NCI-H1694 (cell line): ENCODE results near the gene PCBD2.
"Not testable (repeated sequence)": the region's sequence is repeated elsewhere in the genome, so short reads cannot be mapped to it uniquely, and the experiment has no call there.

Experiments
- DNase-seq: peaks from one replicate; lab custom pipeline; 2025; lab: John Stamatoyannopoulos, UW

PCBD2 gene

GRCh38 chr5:134904610-134905245 lies at the start of gene PCBD2:
Gene PCBD2 (plus strand): TSS chr5:134905131. CDS start chr5:134905140, 9 bp downstream.
- DNase-seq, result peak; percentile 78

GRCh38 chr5:134856465-134856864 lies 48.5 kb upstream of the PCBD2 start:
- DNase-seq, result not testable (repeated sequence)

DNA sequence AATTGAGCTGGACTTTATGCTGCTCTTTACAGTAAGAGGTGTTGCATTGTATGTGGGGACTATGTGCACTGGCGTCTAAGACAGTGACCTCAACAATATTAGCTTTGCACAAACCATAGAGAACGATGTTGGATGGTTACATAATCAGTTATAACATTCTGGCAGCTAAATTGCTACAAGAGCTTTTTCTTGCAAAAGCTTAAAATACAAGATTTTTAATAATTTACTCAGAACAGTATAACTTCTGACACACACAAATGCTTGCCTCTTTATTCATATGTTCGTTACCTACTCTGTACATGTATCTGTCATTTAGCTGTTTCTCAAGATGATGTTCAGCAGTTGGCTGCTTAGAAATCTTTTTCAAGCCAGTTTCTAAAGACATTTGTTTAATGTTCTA lies 47.5 kb upstream of the PCBD2 start:
- no peak for DNase-seq

GRCh38 chr5:134864707-134865106 lies 40.2 kb upstream of the PCBD2 start:
- DNase-seq, result no peak

GRCh38 chr5:134873494-134873893 lies 31.4 kb upstream of the PCBD2 start:
- no peak for DNase-seq

DNA sequence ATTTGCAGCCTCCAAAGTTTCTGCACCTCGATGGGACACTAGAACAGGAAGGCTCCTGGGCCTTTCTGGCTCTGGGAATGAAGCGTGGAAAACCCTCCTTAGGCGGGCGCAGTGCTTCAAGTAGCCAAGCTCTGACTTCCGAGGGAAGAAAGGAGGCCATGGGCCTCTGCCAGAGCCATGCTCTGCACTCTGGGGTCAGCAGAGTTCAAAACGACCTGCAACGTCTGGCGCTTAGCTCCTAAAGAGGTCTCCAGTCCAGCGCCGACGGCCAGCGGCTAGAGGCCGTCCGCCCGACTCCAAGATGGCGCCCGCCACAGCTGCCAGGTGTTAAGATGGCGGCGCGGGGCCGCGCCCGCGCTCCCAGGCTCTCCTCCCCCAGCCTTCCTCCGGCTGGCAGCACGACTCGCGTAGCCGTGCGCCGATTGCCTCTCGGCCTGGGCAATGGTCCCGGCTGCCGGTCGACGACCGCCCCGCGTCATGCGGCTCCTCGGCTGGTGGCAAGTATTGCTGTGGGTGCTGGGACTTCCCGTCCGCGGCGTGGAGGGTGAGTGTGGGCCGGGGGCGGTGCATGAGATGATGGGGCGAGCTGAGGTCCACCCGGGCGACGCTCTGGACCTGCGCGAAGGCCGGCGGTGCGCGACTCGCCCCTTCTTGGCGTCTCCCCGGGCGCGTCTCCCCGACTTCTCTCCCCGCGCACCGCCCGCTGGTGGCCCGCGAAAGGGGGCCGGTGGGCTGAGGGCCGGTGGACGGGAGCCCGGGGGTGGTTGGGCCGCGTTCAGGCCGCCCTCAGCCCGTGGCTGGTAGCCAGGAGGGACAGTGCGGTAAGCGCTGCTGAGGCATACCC lies 30.7 kb upstream of the PCBD2 start, which contains the start of gene TXNDC15:
Gene TXNDC15, plus strand, starts transcription at position 385 of the 844 bp plus-strand sequence. Its CDS starts 57 bp downstream, at position 442.
- peak; percentile 43 for DNase-seq

GRCh38 chr5:134874831-134875655 lies 29.9 kb upstream of the PCBD2 start:
- peak; percentile 28 for DNase-seq

GRCh38 chr5:134877159-134877558 lies 27.8 kb upstream of the PCBD2 start:
- no peak for DNase-seq

GRCh38 chr5:134878403-134878802 lies 26.5 kb upstream of the PCBD2 start:
- no peak for DNase-seq

DNA sequence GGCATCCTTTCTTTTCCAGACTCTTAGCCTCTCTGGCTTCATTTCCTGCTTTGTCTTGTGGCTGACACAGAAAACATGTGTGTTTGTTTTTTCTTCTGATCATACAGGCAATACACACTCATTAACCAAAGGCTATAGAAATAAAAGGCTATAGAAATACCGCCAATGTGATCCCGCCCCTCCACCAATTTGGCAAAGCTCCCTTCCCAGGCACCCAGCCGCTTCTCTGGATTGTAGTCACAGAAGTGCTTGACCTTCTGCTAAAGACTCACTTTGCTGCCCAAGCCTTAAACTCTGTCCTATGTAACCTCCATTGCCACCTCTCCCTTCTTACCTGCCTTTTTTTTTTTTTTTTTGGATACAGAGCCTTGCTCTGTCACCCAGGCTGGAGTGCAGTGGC lies 25.5 kb upstream of the PCBD2 start:
- DNase-seq, result no peak

DNA sequence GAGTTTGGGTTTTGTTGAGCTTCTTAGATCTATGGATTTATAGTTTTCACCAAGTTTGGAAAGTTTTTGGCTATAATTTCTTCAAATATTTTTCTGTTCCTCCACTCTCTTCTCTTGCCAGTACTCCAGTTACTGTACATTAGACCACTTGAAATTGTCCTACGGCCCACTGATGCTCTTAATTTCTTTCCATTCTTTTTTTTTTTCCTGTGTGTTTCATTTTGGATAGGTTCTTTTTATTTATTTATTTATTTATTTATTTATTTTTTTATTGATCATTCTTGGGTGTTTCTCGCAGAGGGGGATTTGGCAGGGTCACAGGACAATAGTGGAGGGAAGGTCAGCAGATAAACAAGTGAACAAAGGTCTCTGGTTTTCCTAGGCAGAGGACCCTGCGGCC lies 24.0 kb upstream of the PCBD2 start:
- not testable (repeated sequence) for DNase-seq

- not testable (repeated sequence) for DNase-seq
Measured at GRCh38 chr5:134881711-134882110, 23.2 kb upstream of the PCBD2 start.

- no peak for DNase-seq
Measured at GRCh38 chr5:134887593-134888159, 17.3 kb upstream of the PCBD2 start.

- no peak for DNase-seq
Measured at GRCh38 chr5:134889335-134889734, 15.6 kb upstream of the PCBD2 start.

- DNase-seq, result no peak
Measured at GRCh38 chr5:134891473-134891872, 13.5 kb upstream of the PCBD2 start.

DNA sequence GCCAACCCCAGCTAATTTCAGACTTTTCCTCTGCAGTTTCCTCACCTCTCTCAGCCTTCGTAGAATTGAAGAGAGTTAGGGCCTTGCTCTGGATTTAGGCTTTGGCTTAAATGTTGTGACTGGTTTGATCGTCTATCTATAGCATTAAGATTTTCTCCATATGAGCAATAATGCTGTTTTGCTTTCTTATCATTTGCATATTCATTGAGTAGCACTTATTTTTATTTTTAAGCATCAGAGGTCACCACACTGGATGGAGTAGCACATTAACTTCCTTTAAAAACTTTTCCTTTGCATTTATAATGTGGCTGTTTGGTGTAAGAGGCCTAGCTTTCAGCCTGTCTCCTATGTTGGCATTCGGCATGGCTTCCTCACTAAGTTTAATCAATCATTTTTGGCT lies 12.6 kb upstream of the PCBD2 start:
- no peak for DNase-seq

DNA sequence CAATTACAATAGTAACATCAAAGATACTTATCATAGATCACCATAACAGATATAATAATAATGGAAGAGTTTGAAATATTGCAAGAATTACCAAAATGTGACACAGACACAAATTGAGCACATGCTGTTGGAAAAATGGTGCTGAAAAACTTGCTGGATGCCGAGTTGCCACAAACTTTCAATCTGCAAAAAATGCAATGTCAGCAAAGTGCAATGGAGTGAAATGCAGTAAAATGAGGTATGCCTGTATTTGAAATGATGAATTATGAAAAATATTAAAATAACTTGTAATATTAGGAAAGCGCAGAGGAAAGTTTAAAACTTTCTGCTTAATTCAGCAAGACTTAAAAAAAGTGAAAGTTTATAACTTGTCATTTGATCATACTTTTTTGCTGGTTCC lies 12.0 kb upstream of the PCBD2 start:
- DNase-seq, result no peak

DNA sequence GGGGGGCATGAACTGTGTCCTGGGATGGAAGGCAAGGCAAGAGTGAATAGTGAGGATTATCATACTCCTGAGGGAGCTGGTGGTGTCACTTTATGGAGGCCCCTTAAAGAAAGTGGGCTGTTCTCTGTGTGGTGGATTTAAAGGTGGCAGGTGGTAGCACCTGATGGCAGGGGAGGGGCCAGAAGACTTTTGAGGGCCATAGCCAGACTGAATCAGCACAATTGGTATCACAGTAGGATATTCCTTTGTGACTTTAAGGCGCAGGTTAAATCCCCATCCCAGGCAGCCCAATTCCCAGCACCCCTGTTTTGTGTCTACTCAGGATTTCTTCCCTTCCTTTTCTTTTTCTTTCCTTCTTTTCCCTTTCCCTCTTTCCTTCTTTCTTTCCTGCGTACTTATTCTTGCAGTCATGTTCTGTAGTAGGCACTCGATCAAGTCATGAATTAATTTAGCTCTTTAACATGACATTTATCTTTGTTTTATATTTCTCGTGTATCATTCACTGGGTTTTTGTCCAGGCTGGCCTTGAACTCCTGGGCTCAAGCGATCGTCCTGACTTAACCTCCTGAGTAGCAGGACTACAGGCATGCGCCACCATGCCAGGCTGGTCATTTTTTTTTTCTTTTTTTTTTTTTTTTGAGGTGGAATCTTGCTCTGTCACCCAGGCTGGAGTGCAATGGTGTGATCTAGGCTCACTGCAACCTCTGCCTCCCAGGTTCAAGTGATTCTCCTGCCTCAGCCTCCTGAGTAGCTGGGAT lies 11.0 kb upstream of the PCBD2 start:
- DNase-seq, result no peak

GRCh38 chr5:134902071-134902801 lies 2.7 kb upstream of the PCBD2 start:
- no peak for DNase-seq

GRCh38 chr5:134905246-134905996 lies 490 bp downstream of the PCBD2 start:
- DNase-seq, result peak; percentile 73
